Measurements from ENCODE around the gene CMTM8. TPM values are rescaled to one million over a fixed set of nuclear protein-coding genes. Genes with fewer than 3 reads are reported as not detected.
A peak's percentile ranks its signal among the peaks of the same experiment; 100 is the strongest.

The CMTM8 gene
- total and polyA plus RNA-seq, 2 of the 8 experiments (the other 6 are each of a cell fraction or from before 2014, with no cell fraction given): 10.5 to 22.4 TPM

DNA sequence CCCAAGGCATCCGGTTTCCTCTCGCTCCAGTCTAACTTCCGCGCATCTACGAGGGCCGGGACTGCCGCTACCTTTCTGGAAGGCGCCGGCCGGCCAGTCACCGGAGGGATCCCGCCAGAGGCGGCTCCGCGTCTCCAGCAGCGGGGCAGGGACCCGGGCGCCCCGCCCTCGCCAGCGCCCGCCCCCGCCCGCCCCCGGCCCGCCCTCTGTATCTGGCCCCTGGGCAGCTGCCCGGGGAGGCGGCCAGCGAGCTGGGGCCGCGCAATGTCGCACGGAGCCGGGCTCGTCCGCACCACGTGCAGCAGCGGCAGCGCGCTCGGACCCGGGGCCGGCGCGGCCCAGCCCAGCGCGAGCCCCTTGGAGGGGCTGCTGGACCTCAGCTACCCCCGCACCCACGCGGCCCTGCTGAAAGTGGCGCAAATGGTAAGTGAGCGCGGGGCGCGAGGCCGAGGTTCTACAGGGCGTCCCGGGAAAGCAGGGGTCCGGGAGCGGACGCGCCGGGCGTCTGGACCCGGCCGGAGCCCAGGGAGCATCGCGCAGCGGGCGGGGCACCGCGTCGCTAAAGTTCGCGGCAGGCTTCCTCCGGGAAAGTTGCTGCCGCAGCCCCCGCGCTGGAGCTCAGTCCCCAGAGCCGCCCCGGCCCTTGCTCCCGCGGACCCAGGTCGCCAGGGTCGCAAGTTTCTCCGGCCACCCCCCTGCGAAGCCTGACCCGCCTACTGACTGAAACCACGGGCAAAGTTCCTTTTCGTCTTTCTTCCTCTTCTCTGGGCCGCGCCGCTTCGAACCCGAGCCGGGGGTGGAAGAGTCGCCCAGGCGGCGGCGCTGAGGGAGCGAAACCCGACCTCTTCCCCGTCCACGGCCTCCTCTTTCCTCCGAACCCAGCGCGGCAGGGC lies 153.4 kb downstream of the CMTM8 start, which contains the start of gene CMTM7 (continued):
- TF ChIP-seq SIN3A (conservative IDR thresholded peaks at IDR 0.05 in 1 of 2, IDR thresholded peaks at IDR 0.05 in 1 of 2; ENCODE audit: low read depth in 1 of 2, low read length in 2 of 2): 0 out of 4 replicates have a peak, but pooled peaks of 1 of the 2 experiments have one; percentile 9
- TF ChIP-seq, protein P1, sequence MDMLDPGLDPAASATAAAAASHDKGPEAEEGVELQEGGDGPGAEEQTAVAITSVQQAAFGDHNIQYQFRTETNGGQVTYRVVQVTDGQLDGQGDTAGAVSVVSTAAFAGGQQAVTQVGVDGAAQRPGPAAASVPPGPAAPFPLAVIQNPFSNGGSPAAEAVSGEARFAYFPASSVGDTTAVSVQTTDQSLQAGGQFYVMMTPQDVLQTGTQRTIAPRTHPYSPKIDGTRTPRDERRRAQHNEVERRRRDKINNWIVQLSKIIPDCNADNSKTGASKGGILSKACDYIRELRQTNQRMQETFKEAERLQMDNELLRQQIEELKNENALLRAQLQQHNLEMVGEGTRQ (IDR thresholded peaks at IDR 0.05; ENCODE audit: low read length): no peak
- TF ChIP-seq GABPA (IDR thresholded peaks at IDR 0.05; ENCODE audit: borderline replicate concordance, insufficient read depth, low read length): no peak
- TF ChIP-seq SIRT6 (IDR thresholded peaks at IDR 0.05; ENCODE audit: low read length): no peak
- TF ChIP-seq CHD1 (IDR thresholded peaks at IDR 0.05; ENCODE audit: low read depth, low read length): no peak
- TF ChIP-seq CBX5 (IDR thresholded peaks at IDR 0.05; ENCODE audit: low read depth, low read length): no peak
- no peak for TF ChIP-seq EP300 (IDR thresholded peaks at IDR 0.05; ENCODE audit: borderline replicate concordance in 1 of 2, low read depth in 2 of 2, low read length in 2 of 2)
- no peak for TF ChIP-seq CREB1 (IDR thresholded peaks at IDR 0.05)
- no peak for TF ChIP-seq ZNF274 (IDR thresholded peaks at IDR 0.05; ENCODE audit: borderline replicate concordance, extremely low read depth, low read length)
- TF ChIP-seq, protein P2, sequence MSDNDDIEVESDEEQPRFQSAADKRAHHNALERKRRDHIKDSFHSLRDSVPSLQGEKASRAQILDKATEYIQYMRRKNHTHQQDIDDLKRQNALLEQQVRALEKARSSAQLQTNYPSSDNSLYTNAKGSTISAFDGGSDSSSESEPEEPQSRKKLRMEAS (IDR thresholded peaks at IDR 0.05): peak; percentile 92
- TF ChIP-seq, protein P3, sequence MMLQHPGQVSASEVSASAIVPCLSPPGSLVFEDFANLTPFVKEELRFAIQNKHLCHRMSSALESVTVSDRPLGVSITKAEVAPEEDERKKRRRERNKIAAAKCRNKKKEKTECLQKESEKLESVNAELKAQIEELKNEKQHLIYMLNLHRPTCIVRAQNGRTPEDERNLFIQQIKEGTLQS (IDR thresholded peaks at IDR 0.05; ENCODE audit: insufficient read depth, low read depth, low read length): no peak
- TF ChIP-seq TCF12 (IDR thresholded peaks at IDR 0.05; ENCODE audit: low read depth, low read length): no peak
- TF ChIP-seq CEBPB (IDR thresholded peaks at IDR 0.05; ENCODE audit: low read depth, low read length): no peak
- no peak for TF ChIP-seq MAFK (IDR thresholded peaks at IDR 0.05; ENCODE audit: low read depth, low read length)
- TF ChIP-seq EGR1 (IDR thresholded peaks at IDR 0.05; ENCODE audit: borderline replicate concordance, low read depth, low read length): 0 out of 2 replicates have a peak, but pooled peaks have one; percentile 8
- TF ChIP-seq JUND (IDR thresholded peaks at IDR 0.05; ENCODE audit: low read length): no peak
- TF ChIP-seq ASH2L (IDR thresholded peaks at IDR 0.05; ENCODE audit: low read length): peak; percentile 76
- no peak for TF ChIP-seq SIX5 (IDR thresholded peaks at IDR 0.05; ENCODE audit: low read depth, low read length)
- 0 out of 2 replicates have a peak, but pooled peaks have one; percentile 10 for TF ChIP-seq POLR2AphosphoS5 (IDR thresholded peaks at IDR 0.05; ENCODE audit: low read depth, low read length)
- TF ChIP-seq POLR2A (IDR thresholded peaks at IDR 0.05; ENCODE audit: control extremely low read depth in 1 of 2, low read depth in 2 of 2, low read length in 2 of 2): peak in 1 of 2 experiments; percentile 46; a peak in 2 of 3 replicates
- no peak for TF ChIP-seq BCL11A (IDR thresholded peaks at IDR 0.05; ENCODE audit: low read depth in 2 of 2, low read length in 2 of 2)
- no peak for TF ChIP-seq CHD2 (IDR thresholded peaks at IDR 0.05; ENCODE audit: low read length)
- TF ChIP-seq JUN (IDR thresholded peaks at IDR 0.05; ENCODE audit: low read depth, low read length): no peak
